ENCODE measurements around the gene BANF2. TPM values are rescaled to one million over a fixed set of nuclear protein-coding genes. Genes with fewer than 3 reads are reported as not detected.

The BANF2 gene
- total RNA-seq, 3 donors from 2014 or later = not detected

DNA sequence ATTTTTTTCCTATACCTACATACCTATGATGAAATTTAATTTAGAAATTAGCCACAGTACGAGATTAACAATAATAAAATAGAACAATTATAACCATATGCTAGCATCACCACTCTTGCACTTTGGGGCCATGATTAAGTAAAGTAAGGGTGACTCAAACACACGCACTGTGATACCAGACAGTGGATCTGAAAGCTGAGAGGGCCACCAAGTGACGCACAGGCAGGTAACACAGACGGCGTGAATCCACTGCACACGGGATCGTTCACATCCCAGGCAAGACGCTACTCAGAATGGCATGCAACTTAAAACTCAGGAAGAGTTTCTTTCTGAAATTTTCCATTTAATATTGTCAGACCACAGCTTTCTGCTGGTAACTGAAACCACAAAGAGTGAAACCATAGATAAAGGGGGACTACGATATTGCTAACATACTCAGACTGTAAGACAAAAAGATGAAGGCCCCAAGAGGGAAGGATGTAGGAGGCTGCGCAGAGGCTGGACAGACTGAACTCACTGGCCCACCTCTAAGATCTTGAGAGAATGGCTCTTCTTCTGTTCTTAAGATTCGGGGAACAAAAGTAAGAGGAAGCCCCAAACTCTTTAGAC, 35.6 kb upstream of the BANF2 start:
- TF ChIP-seq, protein P1, sequence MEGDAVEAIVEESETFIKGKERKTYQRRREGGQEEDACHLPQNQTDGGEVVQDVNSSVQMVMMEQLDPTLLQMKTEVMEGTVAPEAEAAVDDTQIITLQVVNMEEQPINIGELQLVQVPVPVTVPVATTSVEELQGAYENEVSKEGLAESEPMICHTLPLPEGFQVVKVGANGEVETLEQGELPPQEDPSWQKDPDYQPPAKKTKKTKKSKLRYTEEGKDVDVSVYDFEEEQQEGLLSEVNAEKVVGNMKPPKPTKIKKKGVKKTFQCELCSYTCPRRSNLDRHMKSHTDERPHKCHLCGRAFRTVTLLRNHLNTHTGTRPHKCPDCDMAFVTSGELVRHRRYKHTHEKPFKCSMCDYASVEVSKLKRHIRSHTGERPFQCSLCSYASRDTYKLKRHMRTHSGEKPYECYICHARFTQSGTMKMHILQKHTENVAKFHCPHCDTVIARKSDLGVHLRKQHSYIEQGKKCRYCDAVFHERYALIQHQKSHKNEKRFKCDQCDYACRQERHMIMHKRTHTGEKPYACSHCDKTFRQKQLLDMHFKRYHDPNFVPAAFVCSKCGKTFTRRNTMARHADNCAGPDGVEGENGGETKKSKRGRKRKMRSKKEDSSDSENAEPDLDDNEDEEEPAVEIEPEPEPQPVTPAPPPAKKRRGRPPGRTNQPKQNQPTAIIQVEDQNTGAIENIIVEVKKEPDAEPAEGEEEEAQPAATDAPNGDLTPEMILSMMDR (IDR thresholded peaks at IDR 0.05) = no peak
- no peak for TF ChIP-seq POLR2AphosphoS5 (IDR thresholded peaks at IDR 0.05)
- TF ChIP-seq POLR2A (IDR thresholded peaks at IDR 0.05) = no peak
- no peaks in the 10 kb centered on the region for H3K36me3 ChIP-seq
- no peak for DNase-seq (ENCODE audit: low spot score in 2 of 2)
- H3K4me1 ChIP-seq = peaks cover 0 to 4% of the 10 kb centered on the region in 2 donors
- intact Hi-C loops (cut with DNase I; ENCODE audit: low total_unique reads) = no loop called here
- H3K4me3 ChIP-seq = no peak overlapping the region
- no peaks in the 10 kb centered on the region for H3K9me3 ChIP-seq
- H3K27me3 ChIP-seq = no peaks in the 10 kb centered on the region
- H3K27ac ChIP-seq = peak overlapping the region; percentile 31 to 75

DNA sequence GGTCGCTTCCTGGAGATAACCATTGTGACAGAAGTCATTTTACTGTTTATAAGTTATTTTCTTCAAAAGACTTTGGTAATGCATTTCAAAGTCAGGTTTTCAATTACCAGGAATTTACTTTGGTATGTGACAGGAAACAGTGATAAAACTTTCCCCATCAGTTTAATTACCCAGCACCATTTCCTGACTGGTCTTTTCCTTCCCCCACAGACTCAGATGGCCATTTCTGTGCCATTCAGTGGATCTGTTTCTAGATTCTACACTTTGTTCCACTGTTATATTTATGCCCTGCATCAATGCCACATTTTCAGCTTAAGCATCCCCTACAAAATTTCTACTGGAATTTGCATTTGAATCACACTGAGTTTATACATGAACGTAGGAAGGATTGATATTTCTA, 34.0 kb upstream of the BANF2 start:
- H3K4me3 ChIP-seq = no peak overlapping the region
- DNase-seq (ENCODE audit: low spot score in 2 of 2) = no peak
- peaks cover 0 to 4% of the 10 kb centered on the region in 2 donors for H3K4me1 ChIP-seq
- H3K9me3 ChIP-seq = no peaks in the 10 kb centered on the region
- no peaks in the 10 kb centered on the region for H3K27me3 ChIP-seq
- TF ChIP-seq POLR2AphosphoS5 (IDR thresholded peaks at IDR 0.05) (no peak), POLR2A (IDR thresholded peaks at IDR 0.05) (no peak)
- TF ChIP-seq, protein P1 (IDR thresholded peaks at IDR 0.05) = no peak
- intact Hi-C loops (cut with DNase I; ENCODE audit: low total_unique reads) = no loop called here
- H3K27ac ChIP-seq = peak overlapping the region in 1 of 2 donors; percentile 1
- H3K36me3 ChIP-seq = no peaks in the 10 kb centered on the region

DNA sequence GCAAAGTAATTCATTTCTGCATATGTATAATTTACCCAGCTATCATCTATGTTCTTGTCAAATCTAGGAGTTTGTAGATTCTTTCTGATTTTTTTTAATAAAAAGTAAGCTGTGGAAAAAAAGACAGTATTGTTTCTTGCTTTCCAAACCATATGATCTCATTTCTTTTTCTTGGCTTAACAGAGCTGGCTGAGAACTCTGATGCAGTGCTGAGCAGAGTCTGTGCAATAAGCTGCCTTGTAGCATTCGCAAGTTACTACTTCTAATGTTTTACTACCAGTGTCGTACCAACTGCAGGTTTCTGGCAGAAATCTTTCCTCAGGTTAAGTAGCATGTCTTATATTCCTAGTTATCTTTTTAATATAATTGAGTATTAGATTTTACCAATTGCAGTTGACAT, 33.3 kb upstream of the BANF2 start:
- TF ChIP-seq POLR2A (IDR thresholded peaks at IDR 0.05) (no peak), POLR2AphosphoS5 (IDR thresholded peaks at IDR 0.05) (no peak)
- TF ChIP-seq, protein P1 (IDR thresholded peaks at IDR 0.05) = no peak
- Histone ChIP-seq H3K36me3 (no peaks in the 10 kb centered on the region), H3K27me3 (no peaks in the 10 kb centered on the region), H3K27ac (no peak overlapping the region), H3K9me3 (no peaks in the 10 kb centered on the region), H3K4me1 (peaks cover 0 to 4% of the 10 kb centered on the region in 2 donors), H3K4me3 (no peak overlapping the region)
- intact Hi-C loops (cut with DNase I; ENCODE audit: low total_unique reads) = no loop called here
- no peak for DNase-seq (ENCODE audit: low spot score in 2 of 2)

DNA sequence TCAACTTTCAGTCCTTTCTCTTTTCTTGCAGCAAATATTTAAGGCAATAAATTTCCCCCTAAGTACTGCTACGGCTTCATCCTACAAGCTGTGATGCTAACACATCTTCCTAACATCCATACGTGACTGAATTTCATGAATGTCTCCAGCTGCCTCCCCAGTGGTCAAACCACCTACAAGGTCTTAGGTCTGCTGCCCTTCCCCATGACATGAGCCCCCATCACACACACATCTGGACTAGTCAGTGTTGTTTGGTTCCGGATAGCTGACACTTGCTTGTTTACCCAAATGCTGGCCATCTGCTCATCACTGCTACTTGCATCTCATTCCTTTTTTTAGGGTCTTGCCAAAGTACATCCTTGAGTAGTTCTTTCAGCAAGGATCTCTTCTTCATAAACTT, 32.3 kb upstream of the BANF2 start:
- no peaks in the 10 kb centered on the region for H3K27me3 ChIP-seq
- no peaks in the 10 kb centered on the region for H3K36me3 ChIP-seq
- DNase-seq (ENCODE audit: low spot score in 2 of 2) = no peak
- no peaks in the 10 kb centered on the region for H3K9me3 ChIP-seq
- TF ChIP-seq POLR2A (IDR thresholded peaks at IDR 0.05) (no peak), POLR2AphosphoS5 (IDR thresholded peaks at IDR 0.05) (no peak)
- TF ChIP-seq, protein P1 (IDR thresholded peaks at IDR 0.05) = no peak
- peaks cover 0 to 4% of the 10 kb centered on the region in 2 donors for H3K4me1 ChIP-seq
- H3K4me3 ChIP-seq = no peak overlapping the region
- peak overlapping the region in 1 of 2 donors; percentile 22 for H3K27ac ChIP-seq
- intact Hi-C loops (cut with DNase I; ENCODE audit: low total_unique reads) = no loop called here

DNA sequence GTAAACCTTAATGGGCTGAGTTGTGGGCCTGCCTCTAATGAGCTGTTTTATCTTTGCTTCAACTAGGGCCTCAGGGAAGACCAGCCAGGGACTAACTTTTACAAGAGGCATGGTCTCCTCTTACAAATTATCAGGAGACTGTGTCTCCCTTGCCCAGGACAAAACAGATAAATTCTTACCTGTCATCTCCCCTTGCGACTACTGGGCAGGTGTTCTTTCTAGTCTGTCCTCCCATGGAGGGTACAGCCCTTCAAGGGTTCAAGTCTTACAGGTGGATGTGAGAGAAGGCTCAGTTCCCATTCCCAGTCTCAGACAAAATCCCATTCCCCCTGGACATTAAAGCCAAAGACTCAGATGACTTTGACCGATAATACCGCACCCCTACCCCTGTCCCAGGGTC, 31.3 kb upstream of the BANF2 start:
- Histone ChIP-seq H3K4me3 (no peak overlapping the region), H3K4me1 (peaks cover 0 to 4% of the 10 kb centered on the region in 2 donors), H3K27ac (no peak overlapping the region), H3K9me3 (no peaks in the 10 kb centered on the region), H3K36me3 (no peaks in the 10 kb centered on the region), H3K27me3 (no peaks in the 10 kb centered on the region)
- TF ChIP-seq, protein P1 (IDR thresholded peaks at IDR 0.05) = no peak
- TF ChIP-seq POLR2A (IDR thresholded peaks at IDR 0.05) = no peak
- no peak for TF ChIP-seq POLR2AphosphoS5 (IDR thresholded peaks at IDR 0.05)
- DNase-seq (ENCODE audit: low spot score in 2 of 2) = no peak
- intact Hi-C loops (cut with DNase I; ENCODE audit: low total_unique reads) = no loop called here
